IMR-90 (cell line): ENCODE measurements around the gene PAMR1. TPM values are rescaled to one million over a fixed set of nuclear protein-coding genes. Genes with fewer than 3 reads are reported as not detected.

ENCODE experiments used
- ATAC-seq: fragments of 200-7000 bp; cut with Tn5 transposase; 2 replicates; pipeline ENCODE4 v1.9.1; 2020; ENCODE audit warnings: low read depth, mild to moderate bottlenecking, moderate library complexity
- BruUV-seq: library from RNA; stranded (reverse); fragments of 400-500 nt; replicated peaks from 2 replicates; lab custom pipeline; 2021; lab: Mats Ljungman, UMichigan
- CTCF ChIA-PET: fragments of 300-600 bp; formaldehyde crosslinking; extraction: SDS; loops from one replicate; lab custom pipeline; 2021; ENCODE audit warnings: antibody characterized with exemption; lab: Yijun Ruan, JAX
- POLR2A ChIA-PET: fragments of 300-600 bp; sonication (Branson Sonifier 250); formaldehyde crosslinking; loops from one replicate; lab custom pipeline; 2022; ENCODE audit warnings: antibody characterized with exemption; ENCODE audit not compliant: unreplicated experiment; lab: Charles Lee
- DNase-seq: peaks from one replicate; pipeline ENCODE4 v3.0.0; 2013
- H2AFZ ChIP-seq: replicated peaks from 2 replicates; pipeline ENCODE3; 2013; ENCODE audit warnings: low read length, mild to moderate bottlenecking; ENCODE audit not compliant: poor library complexity
- H2AK5ac ChIP-seq: 2 replicates; pipeline ENCODE4 v1.6.1; 2013; ENCODE audit warnings: low read depth, low read length, inconsistent platforms
- H2AK9ac ChIP-seq: replicated peaks from 2 replicates; pipeline ENCODE3; 2013; ENCODE audit warnings: mild to moderate bottlenecking, low read depth, low read length, moderate library complexity; ENCODE audit not compliant: poor library complexity
- H2BK120ac ChIP-seq: 2 replicates; pipeline ENCODE4 v1.6.1; 2013; ENCODE audit warnings: low read depth, low read length, inconsistent platforms
- H2BK15ac ChIP-seq: 3 replicates; pipeline ENCODE4 v1.6.1; 2013; ENCODE audit warnings: low read depth, low read length, inconsistent platforms
- H2BK20ac ChIP-seq: 2 replicates; pipeline ENCODE4 v1.6.1; 2013; ENCODE audit warnings: low read depth, mild to moderate bottlenecking, inconsistent platforms, low read length, moderate library complexity
- H2BK5ac ChIP-seq: 2 replicates; pipeline ENCODE4 v1.6.1; 2013; ENCODE audit warnings: mild to moderate bottlenecking, low read depth, low read length, inconsistent platforms; ENCODE audit not compliant: poor library complexity, severe bottlenecking
- H3K14ac ChIP-seq: replicated peaks from 2 replicates; pipeline ENCODE4 v1.6.1; 2013; ENCODE audit warnings: low read depth, low read length, inconsistent platforms
- H3K18ac ChIP-seq: 2 replicates; pipeline ENCODE4 v1.6.1; 2013; ENCODE audit warnings: low read depth, low read length, control low read depth
- H3K23ac ChIP-seq: 2 replicates; pipeline ENCODE4 v1.6.1; 2013; ENCODE audit warnings: low read depth, low read length, inconsistent platforms
- H3K27ac ChIP-seq: 2 replicates; pipeline ENCODE4 v1.5.1; 2013; ENCODE audit warnings: mild to moderate bottlenecking, control low read depth, low read length; ENCODE audit not compliant: insufficient read depth
- H3K27me3 ChIP-seq: 2 replicates; pipeline ENCODE4 v1.6.1; 2013; ENCODE audit warnings: low read length; ENCODE audit not compliant: control insufficient read depth, insufficient read depth
- H3K36me3 ChIP-seq: 2 replicates; pipeline ENCODE4 v1.6.1; 2013; ENCODE audit warnings: low read length, mixed read lengths; ENCODE audit not compliant: control insufficient read depth, insufficient read depth
- H3K4ac ChIP-seq: 2 replicates; pipeline ENCODE4 v1.6.1; 2013; ENCODE audit warnings: low read depth, low read length, inconsistent platforms
- H3K4me1 ChIP-seq: 2 replicates; pipeline ENCODE4 v1.6.1; 2013; ENCODE audit warnings: low read length, mixed read lengths; ENCODE audit not compliant: control insufficient read depth, insufficient read depth
- H3K4me2 ChIP-seq: 2 replicates; pipeline ENCODE4 v1.6.1; 2013; ENCODE audit warnings: low read depth, mild to moderate bottlenecking, control low read depth, low read length, moderate library complexity
- H3K4me3 ChIP-seq: 2 replicates; pipeline ENCODE4 v1.5.1; 2013; ENCODE audit warnings: low read depth, mild to moderate bottlenecking, control low read depth, low read length, moderate library complexity; ENCODE audit not compliant: insufficient read depth
- H3K56ac ChIP-seq: 2 replicates; pipeline ENCODE4 v1.6.1; 2013; ENCODE audit warnings: low read length, inconsistent platforms; ENCODE audit not compliant: insufficient read depth; ENCODE audit errors: extremely low read depth
- H3K79me1 ChIP-seq, 2 experiments: 2 replicates each; pipeline ENCODE4 v1.6.1; 2013; ENCODE audit warnings: low read length in 2 of 2, inconsistent platforms in 1 of 2, low read depth in 1 of 2
- H3K9ac ChIP-seq: 2 replicates; pipeline ENCODE4 v1.6.1; 2013; ENCODE audit warnings: low read depth, low read length, control low read depth
- H3K9me1 ChIP-seq: 2 replicates; pipeline ENCODE4 v1.6.1; 2013; ENCODE audit warnings: low read length, inconsistent platforms; ENCODE audit not compliant: insufficient read depth
- H3K9me3 ChIP-seq: 2 replicates; pipeline ENCODE4 v1.6.1; 2013; ENCODE audit warnings: low read length; ENCODE audit not compliant: control insufficient read depth, insufficient read depth
- H4K20me1 ChIP-seq: 2 replicates; pipeline ENCODE4 v1.6.1; 2013; ENCODE audit warnings: low read length, inconsistent platforms; ENCODE audit not compliant: insufficient read depth
- H4K5ac ChIP-seq: 2 replicates; pipeline ENCODE4 v1.6.1; 2013; ENCODE audit warnings: mild to moderate bottlenecking, low read depth, low read length, control low read depth
- H4K8ac ChIP-seq, 2 experiments: 2 replicates each; pipeline ENCODE4 v1.6.1; 2013; ENCODE audit warnings: low read depth in 2 of 2, low read length in 2 of 2, control low read depth in 1 of 2, inconsistent platforms in 1 of 2
- H4K91ac ChIP-seq: 2 replicates; pipeline ENCODE4 v1.6.1; 2013; ENCODE audit warnings: low read depth, low read length, inconsistent platforms; ENCODE audit not compliant: insufficient read depth
- BHLHE40 ChIP-seq: fragments of 150-350 bp; IDR thresholded peaks from 2 replicates; pipeline ENCODE4 v1.6.1; 2016; ENCODE audit warnings: mild to moderate bottlenecking, low read depth, low read length
- FOS ChIP-seq: fragments of 150-350 bp; IDR thresholded peaks from 2 replicates; pipeline ENCODE4 v1.6.1; 2016; ENCODE audit warnings: low read depth, low read length
- RAD21 ChIP-seq: IDR thresholded peaks from 2 replicates; pipeline ENCODE4 v1.6.1; 2012; ENCODE audit warnings: low read length, improper control_type of control experiment
- WGBS, 2 experiments: methylation state at CpG; one replicate each; pipeline versions ENCODE4 v1.1.5 to v1.1.7; 2013; ENCODE audit warnings: missing lambda C conversion rate in 2 of 2; ENCODE audit not compliant: insufficient read length in 1 of 2; ENCODE audit errors: extremely low coverage in 2 of 2; 5-methylcytosine and 5-hydroxymethylcytosine counted together
- dilution Hi-C: fragments of 300-500 bp; cut with HindIII; formaldehyde crosslinking; loops from one replicate; pipeline ENCODE4 v1.14.3; 2018; ENCODE audit warnings: low sequenced_read_pairs; ENCODE audit not compliant: unreplicated experiment
- in situ Hi-C: fragments of 300-500 bp; cut with MboI; formaldehyde crosslinking; loops from 3 replicates; pipeline ENCODE4 v1.14.3; 2019; ENCODE audit warnings: low sequenced_read_pairs, inconsistent platforms, mixed read lengths
- intact Hi-C: fragments of 100-400 bp; cut with micrococcal nuclease; formaldehyde crosslinking; loops from 2 replicates; pipeline ENCODE4 v1.10.0; 2022
- polyA plus RNA-seq, 3 experiments: library from polyadenylated mRNA; depleted of rRNA; stranded (reverse); fragments of >200 nt; gene quantifications; 2 replicates each; pipeline ENCODE4 v1.2.3, GENCODE V29; 2012; ENCODE audit warnings: low replicate concordance in 1 of 3
- total RNA-seq: library from RNA; depleted of rRNA; stranded (reverse); fragments of >200 nt; gene quantifications from 2 replicates; pipeline ENCODE4 v1.2.3, GENCODE V29; 2012

The PAMR1 gene
- total and polyA plus RNA-seq, 2 of the 4 experiments (the other 2 are of a cell fraction): 70.7 to 80.7 TPM

GRCh38 chr11:35479731-35480130 is 45.7 kb downstream of the PAMR1 start:
- TF ChIP-seq BHLHE40: no peak
- TF ChIP-seq FOS: no peak
- no peak for TF ChIP-seq RAD21
- no peak overlapping the region for H2BK20ac ChIP-seq
- in situ Hi-C loops (loop anchor here (10.0 kb wide), 1 partner anchor 785 kb away; no protein-coding TSS in a partner anchor), intact Hi-C loops (loop anchor here (10.0 kb wide), 1 partner anchor 245 kb away; no protein-coding TSS in a partner anchor), dilution Hi-C loops (no loop called here)
- no peak overlapping the region for H3K4me3 ChIP-seq
- 0 out of 2 replicates have a peak overlapping the region, but pooled peaks have one; percentile 17 for H3K23ac ChIP-seq
- no peak overlapping the region for H3K4me2 ChIP-seq
- H2BK120ac ChIP-seq: no peak overlapping the region
- DNase-seq (no peak), ATAC-seq (no peak)
- H2BK5ac ChIP-seq: no peak overlapping the region
- peaks cover 5% of the 10 kb centered on the region for H3K9me3 ChIP-seq
- peaks cover 10% of the 10 kb centered on the region for H3K9me1 ChIP-seq
- H3K36me3 ChIP-seq: peaks cover 16% of the 10 kb centered on the region
- no peaks in the 10 kb centered on the region for H4K20me1 ChIP-seq
- H2AFZ ChIP-seq: no peak overlapping the region
- WGBS, 2 experiments: 73% methylated on average over 2 of the region's 5 CpGs; no CpG with 5 or more reads in 1 of the 2 experiments
- CTCF ChIA-PET: no interaction called here
- H2AK5ac ChIP-seq: no peak overlapping the region; the same call in 1 of the 2 replicates
- BruUV-seq: no TSS peak
- no peak overlapping the region for H3K9ac ChIP-seq
- H2AK9ac ChIP-seq: no peak overlapping the region
- no peak overlapping the region for H3K18ac ChIP-seq
- no peak overlapping the region for H3K14ac ChIP-seq
- H3K27me3 ChIP-seq: no peaks in the 10 kb centered on the region
- H3K4me1 ChIP-seq: peaks cover 5% of the 10 kb centered on the region
- H4K91ac ChIP-seq: no peak overlapping the region
- no peak overlapping the region; the same call in 2 of the 3 replicates for H2BK15ac ChIP-seq
- no peak overlapping the region for H3K56ac ChIP-seq
- no peak overlapping the region for H4K5ac ChIP-seq
- POLR2A ChIA-PET: no interaction called here
- peaks cover 0 to 26% of the 10 kb centered on the region in 2 experiments; a peak in 2 of 4 replicates for H3K79me1 ChIP-seq
- H3K4ac ChIP-seq: no peak overlapping the region
- H4K8ac ChIP-seq: no peak overlapping the region
- no peak overlapping the region for H3K27ac ChIP-seq
